Right renal pelvis (tissue), 4 donors: ENCODE data around the gene CAVIN3. TPM values are rescaled to one million over a fixed set of nuclear protein-coding genes. Genes with fewer than 3 reads are reported as not detected.

Experiments
- DNase-seq, 4 donors: peaks; one replicate each; pipeline ENCODE4 v3.0.0-alpha.2; 2013; ENCODE audit warnings: low read depth in 4 of 4, low spot score in 3 of 4, missing footprints in 1 of 4
- polyA plus RNA-seq, 4 donors: library from polyadenylated mRNA; unstranded; fragments of 120-200 nt; gene quantifications; one replicate each; pipeline ENCODE4 v1.2.1, GENCODE V29; 2013; ENCODE audit not compliant: insufficient read length in 4 of 4

Gene CAVIN3, protein sequence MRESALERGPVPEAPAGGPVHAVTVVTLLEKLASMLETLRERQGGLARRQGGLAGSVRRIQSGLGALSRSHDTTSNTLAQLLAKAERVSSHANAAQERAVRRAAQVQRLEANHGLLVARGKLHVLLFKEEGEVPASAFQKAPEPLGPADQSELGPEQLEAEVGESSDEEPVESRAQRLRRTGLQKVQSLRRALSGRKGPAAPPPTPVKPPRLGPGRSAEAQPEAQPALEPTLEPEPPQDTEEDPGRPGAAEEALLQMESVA
- 10 to 100 TPM; 14.3 to 26.3 (median 16.0) TPM for polyA plus RNA-seq

DNA sequence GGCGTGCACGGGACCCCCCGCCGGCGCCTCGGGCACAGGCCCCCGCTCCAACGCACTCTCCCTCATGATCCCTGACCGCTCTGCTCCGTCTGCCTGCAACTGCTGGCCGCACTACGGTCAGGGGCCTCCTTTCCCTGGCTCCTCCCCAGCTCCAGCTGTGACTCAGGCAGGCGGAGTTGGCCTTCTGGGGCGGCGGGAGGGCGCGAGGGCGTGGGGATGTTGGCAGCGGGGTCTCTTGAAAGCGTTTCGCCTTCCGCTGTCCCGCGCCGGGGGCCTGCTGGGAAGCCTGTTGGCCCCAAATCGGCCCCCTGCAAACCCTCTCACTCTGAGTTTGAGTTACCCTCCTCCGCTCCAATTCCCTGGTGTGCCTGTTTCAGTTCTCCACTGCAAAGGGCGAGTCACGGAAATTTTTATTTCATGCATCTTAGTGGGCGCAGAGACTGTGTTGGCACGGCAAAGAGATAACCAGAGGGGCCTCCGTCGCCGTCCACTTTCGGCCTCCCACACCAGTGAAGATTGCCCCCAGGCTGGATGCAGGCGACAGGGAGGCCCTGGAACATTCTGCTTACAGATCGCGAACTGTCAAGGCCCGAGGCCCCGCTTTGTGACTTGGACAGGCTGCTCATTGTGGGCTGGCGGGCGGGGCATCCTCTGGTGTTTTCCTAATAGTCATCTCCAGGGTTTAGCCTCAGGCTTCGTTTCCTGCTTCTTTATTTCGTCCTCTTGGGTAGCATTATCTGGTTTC lies at the start of gene CAVIN3:
Gene CAVIN3, minus strand, starts transcription at position 91 of the 745 bp plus-strand sequence. Its CDS starts 25 bp downstream, at position 66.
- DNase-seq = peak; percentile 22 to 41 (median 36)

DNA sequence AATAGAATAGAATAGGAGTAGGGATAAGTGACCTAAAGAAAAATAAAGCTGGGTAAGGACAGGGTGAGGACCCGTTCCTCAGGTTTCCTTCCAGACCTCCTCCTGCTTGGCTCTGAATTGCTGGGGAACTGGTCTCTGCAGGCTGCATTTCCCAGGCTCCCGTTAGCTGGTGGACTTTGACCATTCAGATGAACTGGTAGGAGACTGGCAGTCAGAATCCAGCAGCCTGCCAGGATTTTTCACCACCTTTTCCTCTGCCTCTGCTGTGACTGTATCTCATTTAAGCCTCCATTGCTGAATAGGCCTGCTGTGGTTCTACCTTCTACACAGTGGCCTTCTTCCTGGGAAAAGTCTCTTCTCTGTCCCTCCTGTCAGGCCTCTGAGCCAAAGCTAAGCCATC lies 45.4 kb upstream of the CAVIN3 start:
- DNase-seq = no peak

DNA sequence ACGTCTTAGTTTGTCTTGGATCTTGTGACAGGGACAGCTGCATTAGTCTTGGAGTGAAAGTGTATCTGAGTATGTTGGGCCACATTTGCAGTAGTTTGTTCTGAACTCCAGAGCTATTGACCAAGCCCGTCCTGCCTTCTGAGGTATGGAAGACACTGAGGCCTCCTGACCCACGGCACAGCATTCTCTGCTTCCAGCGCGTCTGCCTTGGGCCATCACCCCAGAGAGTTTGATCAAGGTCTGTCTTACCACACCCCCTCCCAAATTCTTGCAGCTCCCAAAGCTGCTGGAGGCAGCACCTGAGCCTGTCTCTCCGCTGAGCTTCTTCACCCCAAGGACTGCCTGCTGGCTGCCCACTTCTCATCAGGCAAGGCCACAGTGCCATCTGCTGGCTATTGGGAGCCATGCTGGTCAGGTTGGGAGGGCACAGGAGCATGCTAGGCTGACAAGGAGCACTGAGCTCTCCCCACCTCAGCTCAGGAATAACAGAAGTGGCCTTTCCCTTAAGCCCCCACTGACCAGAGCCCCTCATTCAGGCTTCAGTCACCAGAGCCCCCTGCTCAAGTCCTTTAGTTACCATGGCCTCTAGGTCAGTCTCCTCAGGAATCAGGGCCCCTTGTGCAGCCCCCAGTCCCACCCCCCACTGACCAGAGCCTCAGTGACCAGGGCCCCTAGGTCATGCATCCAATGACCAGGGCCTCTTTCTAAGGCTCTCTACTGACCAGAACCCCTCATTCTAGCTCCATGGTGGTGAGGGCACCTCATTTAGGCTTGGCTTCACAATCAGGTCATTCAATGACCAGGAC lies 42.8 kb upstream of the CAVIN3 start:
- DNase-seq = peak in 3 of 4 donors; percentile 35 to 60 (median 52)

DNA sequence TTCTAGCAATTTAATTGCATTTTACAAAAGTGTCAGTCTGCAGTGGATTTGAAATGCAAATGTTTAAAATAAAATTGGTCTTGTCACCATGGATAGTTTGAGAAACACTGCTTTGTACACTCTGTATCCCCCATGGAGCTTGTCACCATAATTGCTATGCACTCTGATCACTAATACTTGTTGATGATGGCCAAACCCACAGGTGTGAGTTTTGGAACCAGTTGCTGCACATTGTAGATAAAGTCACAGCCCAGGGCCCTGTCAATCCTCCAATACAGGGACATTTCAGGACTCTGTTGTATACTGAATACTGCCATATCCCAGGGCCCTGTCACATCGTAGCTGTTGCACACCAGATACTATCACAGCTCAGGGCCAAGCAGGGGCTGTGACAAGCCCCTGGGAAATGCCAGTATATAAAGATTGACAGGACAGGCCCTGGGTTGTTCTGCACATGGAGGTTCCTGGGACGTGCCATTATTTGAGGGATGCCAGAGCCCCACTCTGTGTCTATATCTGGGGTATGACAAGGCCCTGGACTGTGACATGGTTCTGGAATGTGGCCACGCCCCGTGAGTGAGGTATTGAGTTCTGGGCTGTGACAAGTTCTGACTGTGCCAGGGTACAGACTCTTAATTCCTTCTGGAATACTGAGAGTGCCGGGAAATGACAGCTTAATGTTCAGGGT lies 42.0 kb upstream of the CAVIN3 start:
- no peak for DNase-seq

DNA sequence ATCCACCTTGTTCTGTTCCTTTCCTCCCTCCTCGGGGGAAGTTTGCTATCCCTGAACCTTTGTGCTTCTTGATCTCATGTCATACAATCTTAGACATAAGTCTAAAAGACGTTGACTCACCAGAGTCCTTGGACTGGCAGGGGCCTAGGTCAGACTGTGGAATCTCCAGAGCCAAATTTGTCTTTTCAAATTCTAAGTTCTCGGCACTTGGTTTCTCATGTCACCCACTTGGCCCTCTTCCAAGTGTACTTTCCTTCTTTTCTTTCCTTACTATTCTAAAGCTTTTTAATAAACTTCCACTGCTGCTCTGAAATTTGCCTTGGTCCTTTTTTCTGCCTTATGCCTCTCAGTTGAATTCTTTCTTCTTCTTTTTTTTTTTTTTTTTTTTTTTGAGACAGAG lies 39.9 kb upstream of the CAVIN3 start:
- DNase-seq = no peak

DNA sequence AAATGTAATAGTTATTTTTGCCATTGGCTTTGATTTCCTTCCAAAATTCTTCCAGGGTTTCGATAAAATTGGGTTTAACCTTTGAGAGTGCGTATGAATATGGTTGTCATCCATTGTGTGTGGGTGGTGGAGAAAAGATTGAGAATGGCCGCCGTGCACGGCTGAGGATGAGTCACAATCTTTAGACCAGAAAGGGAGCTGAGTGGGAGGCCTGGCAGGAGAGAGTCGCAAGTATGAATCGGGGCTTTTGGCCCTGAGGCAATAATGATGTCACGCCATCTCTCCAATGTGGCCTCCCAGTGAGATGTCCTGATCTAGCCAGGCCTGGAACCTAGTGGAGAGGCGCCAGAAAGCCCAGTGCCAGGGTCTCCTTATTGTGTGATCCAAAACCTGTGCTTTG lies 36.9 kb upstream of the CAVIN3 start:
- DNase-seq = no peak

DNA sequence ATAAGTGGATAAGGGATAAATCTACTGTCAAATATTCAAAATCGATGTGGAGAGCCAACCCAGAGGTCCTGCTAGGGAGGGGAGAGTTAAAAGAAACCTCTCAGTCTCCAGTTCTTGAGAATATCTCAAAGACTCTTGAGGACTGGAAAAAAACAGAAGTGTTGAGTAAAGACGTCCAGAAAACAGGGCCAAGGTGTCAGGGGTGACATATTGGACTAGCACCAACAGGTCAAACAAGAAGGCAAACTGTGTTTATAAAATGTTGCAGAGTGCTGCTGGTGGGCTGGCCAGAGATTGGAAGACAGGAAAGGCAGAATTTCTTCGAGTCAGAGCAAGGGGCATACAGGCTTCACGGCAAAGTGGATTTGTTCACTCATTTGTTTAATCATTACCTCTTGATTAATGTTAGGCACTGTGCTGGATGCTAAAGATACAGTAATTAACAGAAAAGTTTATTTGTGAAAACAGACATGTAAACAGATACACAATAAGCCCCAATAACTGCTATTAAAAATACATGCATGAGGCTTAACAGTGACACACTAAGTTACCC lies 36.3 kb upstream of the CAVIN3 start:
- DNase-seq = no peak

DNA sequence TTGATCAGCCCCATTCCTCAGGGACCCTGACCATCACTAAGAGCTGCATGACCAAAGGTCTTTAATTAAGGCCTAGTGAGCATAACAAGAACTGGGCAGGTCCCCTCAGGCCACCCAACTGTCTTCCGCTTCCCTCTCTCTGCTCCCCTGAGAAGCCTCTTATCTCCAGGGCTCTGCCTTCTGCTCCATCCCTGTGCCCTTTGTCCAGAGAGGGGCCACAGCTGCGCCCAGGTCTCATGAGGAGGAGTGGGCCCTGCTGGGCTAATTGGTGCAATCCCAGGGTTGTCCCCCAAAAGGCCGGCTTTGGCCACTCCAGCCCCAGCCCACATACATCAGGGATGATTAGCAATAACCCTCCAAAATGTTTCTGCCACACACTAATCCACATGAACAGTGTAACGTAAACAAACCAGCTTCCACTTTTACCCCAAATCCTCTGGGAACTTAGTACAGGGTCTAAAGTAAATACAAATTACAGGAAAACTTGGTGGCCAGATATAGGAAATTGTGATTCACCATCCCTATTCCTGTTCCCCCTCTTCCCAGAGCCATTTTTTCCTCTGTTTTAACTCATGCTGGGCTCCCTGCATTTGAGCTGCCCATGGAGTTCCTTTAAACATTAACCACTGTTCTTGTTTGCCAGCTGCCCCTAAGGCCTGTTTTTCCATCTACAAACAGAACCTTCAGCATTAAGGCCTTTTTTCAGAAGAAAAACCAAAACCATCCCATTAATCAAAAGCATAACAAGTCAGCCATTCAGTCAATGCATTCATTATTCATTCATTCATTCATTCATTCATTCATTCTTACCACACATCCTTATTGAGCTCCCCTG lies 34.6 kb upstream of the CAVIN3 start:
- DNase-seq = no peak

DNA sequence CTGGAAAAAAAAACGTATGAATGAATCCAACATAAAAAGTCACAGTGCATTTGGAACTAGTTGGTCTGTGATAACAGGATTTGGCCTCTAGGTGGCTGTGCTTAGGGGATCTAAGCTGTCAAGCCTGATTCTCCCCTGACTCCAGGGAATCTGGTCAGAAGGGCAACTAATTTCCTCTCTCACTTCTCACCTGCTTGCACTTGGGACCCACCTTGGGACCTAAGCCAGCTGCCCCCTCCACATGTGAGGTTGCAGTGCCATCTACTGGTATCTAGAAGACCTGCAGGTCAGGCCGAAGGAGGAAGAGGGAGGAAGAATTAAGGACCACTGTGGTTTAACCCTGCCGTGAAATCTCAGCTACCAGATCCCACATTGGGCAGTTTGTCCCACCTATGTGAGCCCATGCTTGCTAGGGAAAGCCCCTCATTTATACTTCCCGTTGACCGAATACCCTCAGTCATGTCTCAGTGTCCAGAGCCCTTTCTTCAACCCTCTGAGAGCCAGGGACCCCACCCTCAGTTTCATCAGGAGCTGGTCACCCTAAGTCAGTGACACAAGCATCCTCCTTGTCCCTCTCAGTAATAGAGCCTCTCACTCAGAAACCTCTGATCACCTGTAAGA lies 33.2 kb upstream of the CAVIN3 start:
- peak; percentile 35 to 54 (median 46) for DNase-seq

DNA sequence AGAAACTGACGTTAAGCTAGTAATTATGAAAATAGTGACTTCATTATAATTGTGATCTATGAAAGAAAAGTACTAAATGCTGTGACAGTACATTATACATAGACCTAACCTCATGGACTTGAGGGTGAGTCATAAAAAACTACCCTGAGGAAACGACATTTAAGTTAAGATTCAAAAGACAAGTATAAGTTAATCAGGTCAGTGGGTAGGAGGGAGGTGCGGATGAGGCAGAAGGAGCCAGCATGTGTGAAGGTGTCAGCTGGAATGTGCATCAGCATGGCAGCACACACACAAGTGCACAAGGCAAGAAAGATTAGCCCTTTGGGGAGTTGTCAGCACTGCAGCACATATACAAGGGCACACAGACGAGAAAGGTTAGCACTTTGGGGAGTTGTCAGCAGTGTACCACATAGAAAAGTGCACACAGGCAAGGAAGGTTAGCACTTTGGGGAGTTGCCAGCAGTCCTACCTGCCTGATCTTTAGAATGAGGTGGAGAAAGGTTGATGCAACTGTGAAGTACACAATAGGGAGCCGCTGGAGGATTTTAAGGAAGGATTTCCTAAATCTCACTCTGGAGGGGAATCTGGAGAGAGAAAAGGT lies 31.6 kb upstream of the CAVIN3 start:
- DNase-seq = no peak

DNA sequence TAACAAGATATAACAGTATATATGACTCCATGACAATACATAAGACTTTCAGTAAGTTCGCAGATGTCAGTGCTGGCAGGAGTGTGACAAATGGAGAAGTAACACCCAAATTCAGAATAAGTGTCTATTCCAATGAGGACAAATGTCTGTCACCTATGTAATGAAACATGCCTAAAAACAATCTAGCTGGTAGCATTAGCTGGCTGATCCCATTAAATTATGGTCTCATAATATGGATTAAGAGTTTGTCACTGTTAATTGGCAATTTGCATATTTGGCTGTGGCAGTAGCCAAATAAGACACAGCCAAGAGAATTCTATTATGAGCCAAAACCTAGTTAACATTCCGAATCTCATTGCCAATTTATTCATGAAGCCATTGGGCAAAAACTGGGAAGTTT lies 30.2 kb upstream of the CAVIN3 start:
- no peak for DNase-seq

DNA sequence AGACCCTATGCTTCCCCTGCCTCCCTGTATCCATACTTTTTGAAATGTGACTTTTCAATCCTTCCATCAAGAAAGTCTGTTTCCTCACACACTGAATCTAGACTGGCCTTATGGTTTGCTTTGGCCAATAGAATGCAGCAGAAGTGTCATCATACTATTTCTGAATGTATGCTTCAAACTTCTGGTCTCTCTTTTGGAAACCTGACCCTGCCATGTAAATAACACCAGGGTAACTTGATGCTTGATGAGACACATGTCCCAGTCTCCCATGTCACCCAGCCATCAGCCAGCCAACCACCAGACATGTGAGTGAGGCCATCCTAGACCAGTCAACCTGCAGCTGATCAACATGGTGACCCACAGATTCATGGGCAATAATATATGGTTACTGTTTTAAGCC lies 29.7 kb upstream of the CAVIN3 start:
- no peak for DNase-seq

DNA sequence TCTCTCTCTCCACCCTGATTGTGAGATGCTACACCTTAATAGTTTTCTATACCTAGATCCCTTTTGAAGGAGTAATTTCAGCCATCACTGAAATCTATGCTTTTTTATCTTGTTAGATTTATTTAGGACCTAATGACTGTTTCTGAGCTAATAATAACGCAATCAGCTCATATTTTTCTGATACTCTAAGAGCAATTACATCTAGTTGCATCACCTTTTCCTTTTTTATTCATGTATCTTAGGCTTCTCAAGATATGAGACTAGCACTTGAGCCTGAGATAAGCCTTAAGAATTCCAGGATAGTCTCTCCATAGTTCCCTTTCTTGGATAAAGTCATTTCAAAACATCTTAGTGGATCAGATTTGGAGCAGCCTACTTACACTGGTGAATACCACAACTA lies 25.1 kb upstream of the CAVIN3 start:
- no peak for DNase-seq

DNA sequence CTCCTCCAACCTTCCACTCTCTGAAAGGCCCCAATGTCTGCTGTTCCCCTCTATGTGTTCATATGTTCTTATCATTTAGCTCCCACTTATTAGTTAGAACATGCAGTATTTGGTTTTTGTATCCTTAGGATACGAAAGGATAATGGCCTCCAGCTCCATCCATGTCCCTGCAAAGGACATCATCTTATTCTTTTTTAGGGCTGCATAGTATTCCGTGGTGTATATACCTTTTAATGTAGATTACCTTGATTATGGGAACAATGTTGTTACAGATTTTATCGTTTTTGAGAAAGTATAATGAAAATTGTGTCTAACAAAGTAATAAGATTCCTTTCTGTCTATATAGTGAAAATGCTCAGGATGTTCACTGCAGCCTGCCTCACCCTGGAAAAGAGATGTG lies 16.0 kb upstream of the CAVIN3 start:
- DNase-seq = no peak

DNA sequence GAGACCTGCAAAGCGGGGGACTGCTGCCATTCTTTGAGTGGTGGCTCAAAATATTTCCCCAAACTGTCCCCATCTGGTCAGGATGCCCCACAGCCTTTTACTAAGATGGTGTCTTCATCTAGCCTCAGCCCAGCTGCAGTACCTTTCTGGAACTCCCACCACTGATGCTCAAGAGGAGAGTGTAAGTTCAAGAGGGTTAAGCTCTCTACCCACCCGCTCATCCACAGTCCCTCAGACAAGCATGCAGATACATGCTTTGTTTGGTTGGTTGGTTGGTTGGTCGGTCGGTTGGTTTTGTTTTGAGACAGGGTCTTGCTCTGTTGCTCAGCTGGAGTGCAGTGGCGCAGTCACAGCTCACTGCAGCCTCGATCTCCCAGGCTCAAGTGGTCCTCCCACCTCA lies 14.5 kb upstream of the CAVIN3 start:
- no peak for DNase-seq

DNA sequence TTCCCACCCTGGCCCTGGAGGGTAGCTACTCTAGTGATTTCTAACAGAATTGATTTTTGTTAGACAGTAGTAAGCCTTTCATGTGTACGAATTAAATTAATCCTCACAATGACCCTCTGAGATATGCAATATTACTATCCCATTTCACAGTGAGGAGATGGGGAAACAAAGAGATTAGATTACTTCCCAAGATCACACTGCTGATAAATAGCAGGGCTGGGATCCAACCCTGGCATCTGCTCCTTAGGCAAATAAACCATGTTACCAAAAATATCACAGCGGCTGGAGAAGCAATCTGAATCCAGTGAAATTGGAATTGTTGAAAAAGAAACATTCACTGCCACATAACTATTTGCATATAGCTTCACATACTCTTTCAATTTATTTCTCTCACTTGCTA lies 12.8 kb upstream of the CAVIN3 start:
- no peak for DNase-seq

DNA sequence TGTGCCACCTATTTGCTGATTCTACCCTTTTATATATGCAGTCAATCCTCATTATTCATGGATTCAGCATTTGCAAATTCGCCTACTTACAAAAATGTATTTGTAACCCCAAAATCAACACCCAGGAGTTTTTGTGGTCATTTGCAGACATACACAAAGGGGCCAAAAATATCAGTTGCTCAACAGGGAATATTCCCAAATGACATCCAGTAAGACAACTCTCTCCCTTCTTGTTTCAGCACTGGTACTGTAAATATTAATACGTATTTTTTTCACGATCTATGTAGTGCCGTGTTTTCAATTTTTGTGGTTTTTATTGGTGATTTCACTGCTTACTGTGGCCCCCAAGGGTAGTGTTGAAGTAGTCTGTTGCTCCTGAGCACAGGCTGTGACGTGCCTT lies 11.8 kb upstream of the CAVIN3 start:
- DNase-seq = no peak

DNA sequence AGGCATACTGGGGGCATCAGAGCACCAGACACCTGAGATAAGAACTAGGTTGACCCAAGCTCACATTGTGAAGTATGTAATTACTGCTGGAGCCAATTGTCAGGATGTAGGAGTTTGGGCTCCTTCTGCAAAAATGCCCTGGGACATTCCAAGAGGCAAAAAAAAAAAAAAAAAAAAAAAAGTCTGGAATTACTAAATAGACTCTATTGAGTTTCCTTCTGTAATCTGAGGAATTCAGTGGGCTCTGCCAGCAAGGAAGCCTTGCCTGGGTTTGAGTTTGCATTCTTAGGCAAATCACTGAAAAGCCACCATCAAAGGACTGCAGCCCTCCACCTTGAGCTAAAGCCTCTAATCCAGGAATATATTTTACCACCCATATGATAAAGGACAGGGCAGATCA lies 8.0 kb upstream of the CAVIN3 start:
- no peak for DNase-seq

DNA sequence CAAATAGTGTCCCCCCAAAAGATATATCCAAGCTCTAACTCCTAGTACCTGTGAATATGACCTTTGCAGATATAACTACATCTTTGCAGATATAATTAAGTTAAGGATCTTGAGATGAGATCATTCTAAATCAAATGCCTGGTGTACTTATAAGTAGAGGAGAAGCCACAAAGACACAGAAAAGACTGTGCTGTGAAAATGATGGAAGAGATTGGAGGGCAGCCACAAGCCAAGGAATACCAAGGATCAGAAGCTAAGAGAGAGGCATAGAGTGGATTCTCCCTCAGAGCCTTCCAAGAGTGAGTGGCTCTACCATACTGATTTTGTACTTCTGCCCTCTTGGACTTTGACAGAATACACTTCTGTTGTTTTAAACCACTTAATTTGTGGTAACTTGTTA lies 7.5 kb upstream of the CAVIN3 start:
- no peak for DNase-seq
